SK-N-SH treated with all-trans-retinoic acid at 6 μM for 48 hours (cell line): ENCODE data around the gene VMAC.

Experiments used
- BACH2 ChIP-seq: fragments of 250-450 bp; sonication (Bioruptor Pico); IDR thresholded peaks from 2 replicates; pipeline ENCODE4 v1.9.0; 2021; ENCODE audit warnings: mild to moderate bottlenecking, borderline replicate concordance
- ISL1 ChIP-seq: fragments of 250-450 bp; sonication (Bioruptor Pico); IDR thresholded peaks from 2 replicates; pipeline ENCODE4 v2.1.2; 2022; ENCODE audit warnings: mild to moderate bottlenecking, moderate library complexity
- OSR1 ChIP-seq: fragments of 250-450 bp; sonication (Bioruptor Pico); IDR thresholded peaks from 2 replicates; pipeline ENCODE4 v1.8.0; 2022; ENCODE audit warnings: moderate library complexity, mild to moderate bottlenecking, inconsistent platforms
- PPARA ChIP-seq: fragments of 250-450 bp; sonication (Bioruptor Pico); IDR thresholded peaks from 2 replicates; pipeline ENCODE4 v1.5.0; 2020; ENCODE audit warnings: mild to moderate bottlenecking, borderline replicate concordance
- ZFP30 ChIP-seq: fragments of 450-650 bp; formaldehyde crosslinking; IDR thresholded peaks from 2 replicates; pipeline ENCODE4 v1.5.0; 2022; ENCODE audit warnings: mild to moderate bottlenecking, moderate library complexity
- ZNF8 ChIP-seq: fragments of 450-650 bp; formaldehyde crosslinking; IDR thresholded peaks from 2 replicates; pipeline ENCODE4 v1.5.0; 2020; ENCODE audit warnings: mild to moderate bottlenecking, moderate library complexity

DNA sequence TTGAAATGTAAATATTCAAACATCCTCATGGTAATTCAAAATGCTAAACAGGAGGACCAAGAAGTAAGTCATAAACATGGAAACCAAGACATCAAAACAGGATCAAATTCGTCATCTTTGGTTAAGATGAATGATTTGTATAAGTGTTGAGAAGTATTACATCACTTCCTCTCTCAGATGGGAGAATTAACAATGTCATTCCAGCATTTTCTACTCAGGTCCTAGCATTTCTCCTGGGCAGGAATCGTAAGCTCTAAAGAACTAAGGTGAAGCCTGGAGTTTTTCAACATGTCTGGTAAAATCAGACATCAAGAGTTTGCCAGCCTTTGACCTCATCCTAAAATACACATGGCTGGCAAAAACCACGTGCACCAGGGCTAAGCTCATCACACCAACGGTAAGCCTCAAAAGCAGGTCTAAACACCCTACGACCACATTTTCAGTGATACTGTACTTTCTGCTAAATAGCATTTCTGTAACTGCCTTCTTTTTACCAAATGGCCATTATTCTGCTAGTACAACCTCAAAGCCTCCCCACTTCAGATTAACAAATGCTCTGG, 48.4 kb downstream of the VMAC start:
- TF ChIP-seq OSR1 (CRISPR knock-in tag) = no peak
- TF ChIP-seq PPARA (CRISPR knock-in tag) = no peak
- TF ChIP-seq ZFP30 = no peak
- TF ChIP-seq ISL1 (CRISPR knock-in tag) = no peak
- no peak for TF ChIP-seq BACH2
- no peak for TF ChIP-seq ZNF8 (CRISPR knock-in tag)
